DMS114 treated with DMSO at 0.1 percent for 48 hours (cell line): ENCODE results near the gene C16orf92.
A peak's percentile ranks its signal among the peaks of the same experiment; 100 is the strongest.
"Not testable (repeated sequence)": the region's sequence is repeated elsewhere in the genome, so short reads cannot be mapped to it uniquely, and the experiment has no call there.

Source experiments
- DNase-seq: peaks from one replicate; lab custom pipeline; 2025; ENCODE audit not compliant: unreplicated experiment; lab: John Stamatoyannopoulos, UW

C16orf92 gene

DNA sequence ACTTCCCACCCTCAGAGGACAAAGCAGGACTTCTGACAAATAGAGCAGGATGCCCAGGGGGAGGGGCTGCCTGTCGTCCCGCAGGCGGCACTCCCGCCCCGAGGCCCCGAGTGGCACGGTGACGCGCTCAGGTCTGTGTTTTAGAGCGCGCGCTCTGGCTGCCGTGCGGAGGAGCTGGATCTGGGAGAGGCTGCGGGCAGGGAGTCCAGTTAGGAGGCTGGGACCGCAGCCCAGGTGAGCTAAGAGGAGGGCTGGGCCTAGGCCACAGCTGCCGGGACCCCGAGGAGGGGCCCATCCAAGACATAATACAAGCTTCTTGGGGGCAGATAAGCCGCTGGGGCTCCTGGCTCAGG is 18.6 kb upstream of the C16orf92 start:
- no peak for DNase-seq

- DNase-seq: no peak
These were observed 18.2 kb upstream of the C16orf92 start for GRCh38 chr16:30004811-30005242.

DNA sequence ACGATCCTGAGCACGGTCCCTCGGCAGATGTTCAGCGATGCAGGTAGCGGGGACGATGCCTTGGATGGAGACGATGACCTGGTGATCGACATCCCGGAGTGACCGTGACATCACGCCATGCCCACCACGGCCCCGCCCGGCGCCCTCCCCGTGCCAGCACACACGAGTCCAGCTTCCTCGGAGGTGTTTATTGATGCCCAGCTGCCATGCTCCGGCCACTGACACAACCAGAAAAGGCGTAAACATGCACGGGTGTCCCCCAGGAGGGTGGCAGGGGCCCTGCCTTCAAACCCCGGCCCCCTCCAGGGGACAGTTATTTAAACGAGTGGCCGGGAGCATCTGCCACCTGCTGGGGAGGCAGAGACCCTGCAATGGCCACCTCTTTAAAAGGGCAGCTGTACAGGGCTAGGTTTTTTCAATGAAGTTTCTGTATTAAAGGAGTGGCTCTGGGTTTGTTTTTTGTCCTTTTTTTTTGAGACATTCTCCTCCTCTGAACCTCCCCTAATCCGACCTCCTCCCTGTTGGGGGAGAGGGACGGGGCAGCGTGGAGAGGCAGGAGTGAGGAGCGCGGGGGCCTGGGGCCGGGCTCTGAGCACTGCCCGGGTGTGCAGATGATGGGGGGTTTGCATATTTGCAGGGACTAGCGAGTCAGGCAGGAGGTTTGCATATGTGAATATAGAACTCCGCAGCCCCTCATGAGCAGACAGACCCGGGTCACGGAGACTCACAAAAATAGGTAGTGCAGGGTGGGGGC is 17.5 kb upstream of the C16orf92 start:
- peak; percentile 42 for DNase-seq

GRCh38 chr16:30006095-30006473 is 16.9 kb upstream of the C16orf92 start:
- DNase-seq: no peak

DNA sequence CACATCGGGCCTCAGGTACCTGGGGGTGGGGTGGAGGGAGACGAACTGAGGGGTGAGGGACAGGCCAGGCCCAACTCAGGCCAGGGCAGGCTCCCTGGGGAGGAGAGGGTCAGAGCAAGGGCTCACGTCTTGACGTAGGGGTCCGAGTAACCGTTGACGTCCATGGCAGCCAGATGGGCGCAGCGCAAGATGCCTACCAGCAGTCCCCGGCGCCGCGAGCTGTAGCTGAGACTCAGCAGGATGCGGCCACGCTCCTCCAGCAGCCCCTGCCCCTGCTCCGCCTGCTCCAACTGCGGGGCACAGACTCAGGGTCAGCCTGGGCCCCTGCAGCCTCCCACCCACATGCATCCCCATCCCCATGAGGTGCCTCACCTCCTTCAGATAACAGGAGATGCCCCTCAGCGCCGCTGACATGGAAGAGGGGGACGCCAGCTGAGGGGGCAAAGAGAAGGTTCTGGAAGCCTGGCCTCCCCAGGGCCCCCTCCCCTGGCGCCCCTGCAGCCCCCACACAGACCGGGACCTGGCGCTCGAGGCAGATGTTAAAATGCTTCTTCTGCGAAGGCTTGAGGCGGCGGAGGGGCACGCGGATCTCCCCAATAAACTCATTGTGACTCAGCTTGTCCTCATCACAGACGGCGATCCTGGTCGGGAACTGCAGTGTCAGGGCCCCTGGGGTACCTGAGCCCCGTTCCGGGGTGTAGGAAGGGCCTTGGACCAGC is 16.2 kb upstream of the C16orf92 start:
- DNase-seq: no peak

DNA sequence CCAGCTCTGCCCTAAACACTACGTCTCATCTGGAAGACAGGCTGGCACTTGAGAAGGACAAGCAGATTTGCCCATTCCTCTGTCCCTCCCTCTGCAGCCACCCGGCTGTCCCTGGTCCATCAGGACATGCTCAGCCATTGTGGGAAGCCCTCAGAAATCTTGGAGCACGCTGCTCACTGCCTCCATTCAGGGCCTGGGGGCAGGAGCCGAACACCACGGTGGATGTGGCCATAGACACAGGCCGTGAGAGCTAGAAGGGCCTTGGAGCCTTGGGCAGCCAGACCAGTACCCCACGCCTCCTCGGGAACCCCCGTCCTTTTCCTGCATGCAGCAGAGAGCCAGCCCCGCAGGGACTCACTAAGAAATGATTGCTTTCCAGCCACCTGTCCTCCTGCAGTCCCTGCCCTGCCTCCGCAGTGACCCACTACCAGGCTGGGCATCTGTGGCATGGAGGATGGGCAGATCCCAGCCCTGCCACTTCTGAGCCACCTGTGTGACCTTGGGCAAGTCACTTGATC is 15.6 kb upstream of the C16orf92 start:
- no peak for DNase-seq

GRCh38 chr16:30009085-30009862 is 13.7 kb upstream of the C16orf92 start:
- DNase-seq: no peak

DNA sequence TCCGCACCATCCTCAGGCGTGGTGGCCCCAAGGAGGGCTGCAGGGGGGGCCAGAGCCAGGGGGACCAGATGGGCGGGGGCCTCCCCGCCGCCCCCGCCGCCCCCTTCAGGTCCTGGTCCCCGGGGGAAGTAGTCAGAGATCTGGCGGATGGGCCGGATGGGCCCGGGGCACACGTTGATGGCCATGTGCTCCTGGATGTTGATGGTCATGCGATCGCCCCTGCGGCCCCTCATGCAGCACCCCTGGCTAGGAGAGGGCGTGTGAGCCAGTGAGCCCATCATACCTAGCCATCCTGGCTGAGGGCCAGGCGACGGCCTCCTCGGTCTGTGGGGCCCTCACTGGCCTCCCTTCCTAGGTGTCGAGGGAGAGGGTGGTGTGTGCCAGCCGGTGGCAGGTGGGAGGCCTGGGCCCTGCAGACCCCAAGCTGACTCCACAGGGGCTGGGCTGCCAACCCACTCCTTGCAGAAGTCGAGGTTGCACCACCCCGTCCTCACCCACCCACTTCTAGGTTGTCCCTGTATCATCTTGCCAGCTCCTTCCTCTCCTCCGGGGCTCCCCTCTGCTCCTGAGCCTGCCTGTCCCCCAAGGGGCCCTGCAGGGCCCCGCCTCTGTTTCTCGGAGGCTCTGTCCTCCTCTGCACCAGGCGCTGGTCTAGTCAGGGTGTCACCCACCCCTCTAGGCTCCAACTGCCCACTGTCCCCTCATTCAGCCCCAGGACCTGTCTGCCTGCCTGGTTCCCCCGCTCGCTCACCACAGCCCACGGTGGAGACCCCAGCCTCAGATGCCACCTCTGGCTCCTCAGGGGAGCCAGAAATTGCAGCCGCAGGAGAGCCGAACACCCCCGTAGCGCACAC is 12.8 kb upstream of the C16orf92 start:
- no peak for DNase-seq

GRCh38 chr16:30010844-30011713 is 11.9 kb upstream of the C16orf92 start, which contains the start of gene DOC2A:
DOC2A (minus strand) TSS chr16:30011027; CDS start chr16:30010222, 805 bp downstream.
- DNase-seq: no peak

GRCh38 chr16:30011714-30012504 is 11.1 kb upstream of the C16orf92 start:
- no peak for DNase-seq

- not testable (repeated sequence) for DNase-seq
These were observed 10.4 kb upstream of the C16orf92 start for GRCh38 chr16:30012598-30012997.

GRCh38 chr16:30015450-30015849 is 7.5 kb upstream of the C16orf92 start:
- DNase-seq: not testable (repeated sequence)

- no peak for DNase-seq
These were observed 6.3 kb upstream of the C16orf92 start for GRCh38 chr16:30016555-30017276.

DNA sequence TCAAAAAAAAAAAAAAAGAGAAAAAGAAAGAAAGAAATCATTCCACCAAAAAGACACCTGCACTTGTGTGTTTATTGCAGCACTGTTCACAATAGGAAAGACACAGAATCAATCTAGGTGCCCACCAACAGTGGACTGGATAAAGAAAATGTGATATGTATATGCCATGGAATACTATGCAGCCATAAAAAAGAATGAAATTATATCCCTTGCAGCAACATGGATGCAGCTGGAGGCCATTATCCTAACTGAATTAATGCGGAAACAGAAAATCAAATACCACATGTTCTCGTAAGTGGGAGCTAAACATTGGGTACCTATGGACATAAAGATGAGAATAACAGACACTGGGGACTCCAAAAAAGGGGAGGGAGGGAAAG is 5.7 kb upstream of the C16orf92 start:
- no peak for DNase-seq

DNA sequence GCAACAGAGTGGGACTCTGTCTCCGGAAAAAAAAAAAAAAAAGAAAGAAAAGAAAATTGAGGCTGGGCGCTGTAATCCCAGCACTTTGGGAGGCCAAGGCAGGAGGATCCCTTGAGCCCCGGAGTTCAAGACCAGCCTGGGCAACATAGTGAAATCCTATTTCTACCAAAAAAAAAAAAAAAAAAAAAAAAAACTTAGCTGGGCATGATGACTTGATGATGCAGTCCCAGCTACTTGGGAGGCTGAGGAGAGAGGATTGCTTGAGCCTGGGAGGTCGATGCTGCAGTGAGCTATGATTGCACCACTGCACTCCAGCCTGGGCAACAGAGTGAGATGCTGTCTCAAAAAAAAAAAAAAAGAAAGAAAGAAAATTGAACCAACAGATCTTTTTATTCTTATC is 5.1 kb upstream of the C16orf92 start:
- DNase-seq: not testable (repeated sequence)

DNA sequence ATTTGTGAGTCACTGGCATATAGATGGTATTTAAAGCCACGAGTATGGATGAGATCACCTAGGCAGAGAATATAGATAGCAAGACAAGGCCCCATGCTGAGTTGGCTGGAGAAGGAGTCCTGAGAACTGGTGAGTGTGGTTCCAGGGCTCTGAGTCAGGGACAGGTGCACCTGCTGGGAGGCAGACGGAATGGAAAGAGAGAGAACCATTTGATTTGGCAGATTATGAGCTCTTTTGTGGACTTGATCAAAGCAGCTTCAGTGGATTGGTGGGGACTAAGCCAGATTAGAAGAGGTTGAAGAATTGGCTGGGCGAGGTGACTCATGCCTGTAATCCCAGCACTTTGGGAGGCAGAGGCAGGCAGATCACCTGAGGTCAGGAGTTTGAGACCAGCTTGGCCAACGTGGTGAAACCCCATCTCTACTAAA is 4.3 kb upstream of the C16orf92 start:
- DNase-seq: no peak

GRCh38 chr16:30023586-30023985 is 588 bp downstream of the C16orf92 start:
- DNase-seq: no peak

GRCh38 chr16:30024451-30024850 is 1.5 kb downstream of the C16orf92 start:
- no peak for DNase-seq
